Measurements from ENCODE around the gene OPN3.

DNA sequence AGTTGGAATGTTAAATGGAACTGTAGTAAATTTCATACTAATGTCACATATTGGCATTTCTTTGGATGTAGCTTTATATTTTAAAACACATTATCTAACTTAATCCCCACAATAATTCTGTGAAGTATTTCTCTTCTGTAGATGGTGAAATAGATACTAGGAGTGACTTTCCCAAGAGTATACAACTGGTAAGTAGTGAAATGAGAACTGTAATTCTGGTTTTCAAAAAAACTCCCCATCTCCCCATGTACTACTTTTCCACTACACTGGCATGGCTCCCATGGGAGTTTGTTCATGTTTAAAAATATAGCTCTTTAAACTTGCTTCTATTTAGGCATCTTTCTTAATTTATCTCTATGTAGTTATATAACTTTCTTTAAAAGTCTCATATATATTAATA is 10.2 kb downstream of the OPN3 start:
- TF ChIP-seq YY1 (IDR thresholded peaks at IDR 0.05; ENCODE audit: low read depth) (no peak), EP300 (IDR thresholded peaks at IDR 0.05; ENCODE audit: borderline replicate concordance) (no peak), TCF12 (IDR thresholded peaks at IDR 0.05; ENCODE audit: low read depth) (no peak), REST (IDR thresholded peaks at IDR 0.05; ENCODE audit: low read depth) (no peak), RAD21 (IDR thresholded peaks at IDR 0.05; ENCODE audit: low read depth) (no peak), TAF1 (IDR thresholded peaks at IDR 0.05; ENCODE audit: low read depth) (no peak), FOXM1 (IDR thresholded peaks at IDR 0.05; ENCODE audit: borderline replicate concordance, low read depth) (no peak), CEBPB (IDR thresholded peaks at IDR 0.05) (no peak), CREB1 (IDR thresholded peaks at IDR 0.05; ENCODE audit: low read depth) (no peak)
